Measurements from ENCODE around the gene PTPRO.

PTPRO gene

DNA sequence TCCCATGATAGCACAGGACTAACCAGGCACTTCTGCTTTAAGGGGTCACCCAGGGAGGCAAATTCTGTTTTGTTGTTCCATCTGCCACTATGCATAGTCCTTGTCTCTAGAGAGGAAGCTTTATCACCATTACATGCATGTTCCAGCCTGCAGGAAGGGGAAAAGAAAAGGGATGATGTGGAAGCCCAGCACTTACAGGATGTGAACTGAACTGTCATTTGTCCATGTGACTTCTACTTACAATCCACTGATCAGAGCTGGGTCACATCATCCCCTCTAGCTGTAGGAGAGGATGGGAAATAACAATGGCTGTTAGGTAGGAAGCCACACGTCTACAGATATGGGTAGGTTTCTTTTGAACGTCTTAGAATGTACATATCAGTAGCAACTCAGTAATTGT lies 203.1 kb downstream of the PTPRO start:
- no peak for DNase-seq (ENCODE audit: low read depth, low spot score)

DNA sequence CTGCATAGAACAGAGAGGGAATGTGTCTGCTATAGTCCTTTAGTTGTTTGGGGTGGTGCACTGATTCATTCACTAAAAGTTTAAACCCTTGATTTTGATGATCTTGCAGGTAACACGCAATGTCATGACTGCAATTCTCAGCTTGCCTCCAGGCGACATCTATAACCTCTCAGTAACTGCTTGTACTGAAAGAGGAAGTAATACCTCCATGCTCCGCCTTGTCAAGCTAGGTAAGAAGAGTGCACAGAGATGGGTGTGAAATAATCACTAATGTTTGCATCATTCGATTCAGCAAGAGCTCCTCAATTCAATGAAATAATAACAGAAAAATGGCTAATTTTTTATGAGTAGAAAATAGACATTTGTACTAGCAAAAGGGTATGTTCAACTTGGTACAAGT lies 203.7 kb downstream of the PTPRO start:
- DNase-seq (ENCODE audit: low read depth, low spot score), result no peak

DNA sequence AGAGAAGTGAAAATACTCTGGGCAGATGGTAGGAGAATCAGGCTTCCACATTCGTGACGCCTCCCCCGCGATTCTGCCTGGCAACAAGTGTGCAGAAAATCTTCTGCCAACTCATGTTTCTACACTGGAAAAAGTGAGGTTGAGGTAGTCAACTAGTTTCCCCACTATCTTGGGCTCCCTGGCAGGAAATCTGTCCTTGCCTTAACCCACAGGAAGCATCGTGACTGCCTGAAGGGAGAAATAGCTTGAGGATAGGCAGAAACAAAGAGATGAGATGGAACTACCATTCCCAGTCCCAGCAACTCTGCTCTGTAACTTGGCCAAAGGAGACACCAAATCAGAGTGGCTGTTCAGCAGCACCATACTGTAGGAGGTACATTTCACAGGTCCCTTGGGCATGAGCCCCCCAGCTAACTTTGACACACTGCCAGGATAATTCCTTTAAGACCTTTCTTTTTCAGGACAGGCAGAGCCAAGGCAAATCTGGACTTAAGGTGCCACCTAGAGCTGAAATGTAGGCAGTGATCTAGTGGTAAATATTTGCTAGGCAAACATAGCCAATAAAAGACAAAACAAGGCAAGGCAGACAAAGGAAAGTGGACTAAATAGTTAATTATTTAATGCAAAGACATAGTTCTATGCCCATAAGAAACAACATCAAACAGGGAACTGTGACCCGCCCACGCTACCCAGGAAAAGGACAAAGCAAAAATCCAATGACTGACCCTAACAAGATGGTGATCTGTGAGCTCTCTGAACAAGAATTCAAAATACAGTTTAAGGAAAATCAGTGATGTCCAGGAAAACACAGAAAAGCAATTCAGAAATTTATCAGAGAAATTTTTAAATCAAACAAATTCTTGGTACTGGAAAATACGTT lies 205.1 kb downstream of the PTPRO start:
- no peak for DNase-seq (ENCODE audit: low read depth, low spot score)

- DNase-seq (ENCODE audit: low read depth, low spot score), result no peak
These were observed 206.4 kb downstream of the PTPRO start for GRCh38 chr12:15528666-15529065.

DNA sequence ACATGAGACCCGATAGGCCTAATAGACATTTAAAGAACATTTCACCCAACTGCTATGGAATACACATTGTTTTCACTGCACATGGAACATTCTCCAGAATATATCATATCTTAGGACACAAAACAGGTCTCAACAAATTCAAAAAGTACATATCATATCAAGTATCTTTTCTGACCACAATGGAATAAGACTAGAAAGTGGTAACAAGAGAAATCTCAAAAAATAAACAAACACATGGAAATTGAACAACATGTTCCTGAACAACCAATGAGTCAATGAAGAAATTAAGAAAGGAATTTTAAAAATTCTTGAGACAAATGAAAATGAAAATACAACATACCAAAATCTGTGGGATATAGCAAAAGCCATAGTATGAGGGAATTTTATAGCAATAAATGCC lies 208.1 kb downstream of the PTPRO start:
- DNase-seq (ENCODE audit: low read depth, low spot score), result no peak

DNA sequence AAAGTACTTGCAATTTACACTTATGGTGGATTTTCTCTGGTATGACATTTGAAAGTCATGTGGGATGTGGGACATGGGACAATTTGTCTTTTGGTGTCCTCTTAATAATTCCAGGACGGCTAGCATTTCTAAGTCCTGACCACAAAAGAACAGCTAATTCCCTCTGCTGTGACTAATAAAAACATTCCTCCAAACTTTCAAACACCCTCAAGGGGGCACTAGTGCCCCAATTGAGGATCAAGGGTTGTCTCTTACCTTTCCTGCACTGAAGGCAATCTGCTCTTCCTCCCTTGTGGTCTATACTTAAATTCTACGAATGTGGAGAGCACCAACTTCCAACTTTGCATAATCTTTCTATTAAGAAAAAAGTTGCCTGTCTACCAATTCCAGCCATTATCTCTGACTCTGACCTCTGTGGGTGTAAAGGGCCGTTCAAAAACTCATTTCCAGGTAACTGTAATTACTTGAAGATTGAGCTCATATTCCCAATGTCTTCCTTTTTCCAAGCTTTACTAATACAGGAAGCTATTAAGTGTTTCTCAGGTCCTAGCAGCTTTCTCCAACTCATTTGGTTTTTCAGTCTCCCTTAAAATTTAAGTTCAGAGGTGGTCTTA lies 210.2 kb downstream of the PTPRO start:
- no peak for DNase-seq (ENCODE audit: low read depth, low spot score)

DNA sequence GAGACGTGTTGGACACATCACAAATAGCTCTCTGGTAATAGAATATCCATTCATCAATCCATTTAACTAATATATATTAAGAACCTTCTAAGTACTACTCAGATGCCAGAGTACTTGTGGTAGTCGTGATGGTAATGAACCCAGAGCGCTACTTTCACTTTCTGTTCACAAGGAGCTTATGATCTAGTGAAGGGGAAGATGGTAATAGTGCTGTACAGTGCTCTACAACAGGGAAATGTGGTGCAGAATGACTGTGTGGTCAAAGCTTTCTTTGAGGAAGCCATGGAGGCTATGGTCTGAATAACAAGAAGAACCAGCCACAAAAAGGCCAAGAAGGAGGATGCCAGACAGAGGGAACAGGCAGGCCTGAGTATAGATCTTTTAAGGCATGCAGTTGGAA lies 212.0 kb downstream of the PTPRO start:
- DNase-seq (ENCODE audit: low read depth, low spot score), result no peak

GRCh38 chr12:15534874-15535273 lies 212.6 kb downstream of the PTPRO start:
- DNase-seq (ENCODE audit: low read depth, low spot score), result no peak

DNA sequence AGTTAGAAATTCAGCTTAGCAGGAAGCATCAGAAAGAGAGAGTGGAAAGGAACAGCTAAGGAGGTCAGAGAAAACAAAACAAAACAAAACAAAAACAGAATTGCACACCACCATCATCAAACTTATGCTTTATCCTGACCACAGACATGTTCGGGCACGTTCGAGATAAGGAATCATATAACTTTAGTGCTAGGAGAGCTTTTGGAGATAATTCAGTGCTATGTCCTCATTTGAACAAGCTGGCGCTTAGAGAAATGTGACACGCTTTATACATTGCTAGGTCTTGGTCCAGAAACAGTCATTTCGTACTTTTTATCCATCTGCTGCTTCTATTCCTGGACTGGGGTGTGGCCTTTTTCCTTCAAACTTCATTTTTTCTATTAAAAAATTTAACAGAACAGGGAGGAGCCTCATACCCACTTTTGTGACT lies 213.1 kb downstream of the PTPRO start:
- no peak for DNase-seq (ENCODE audit: low read depth, low spot score)

GRCh38 chr12:15536446-15536845 lies 214.1 kb downstream of the PTPRO start:
- DNase-seq (ENCODE audit: low read depth, low spot score), result no peak

GRCh38 chr12:15538881-15539280 lies 216.6 kb downstream of the PTPRO start:
- no peak for DNase-seq (ENCODE audit: low read depth, low spot score)

- DNase-seq (ENCODE audit: low read depth, low spot score), result no peak
These were observed 217.7 kb downstream of the PTPRO start for GRCh38 chr12:15540005-15540404.

- no peak for DNase-seq (ENCODE audit: low read depth, low spot score)
These were observed 218.2 kb downstream of the PTPRO start for GRCh38 chr12:15540469-15540872.

DNA sequence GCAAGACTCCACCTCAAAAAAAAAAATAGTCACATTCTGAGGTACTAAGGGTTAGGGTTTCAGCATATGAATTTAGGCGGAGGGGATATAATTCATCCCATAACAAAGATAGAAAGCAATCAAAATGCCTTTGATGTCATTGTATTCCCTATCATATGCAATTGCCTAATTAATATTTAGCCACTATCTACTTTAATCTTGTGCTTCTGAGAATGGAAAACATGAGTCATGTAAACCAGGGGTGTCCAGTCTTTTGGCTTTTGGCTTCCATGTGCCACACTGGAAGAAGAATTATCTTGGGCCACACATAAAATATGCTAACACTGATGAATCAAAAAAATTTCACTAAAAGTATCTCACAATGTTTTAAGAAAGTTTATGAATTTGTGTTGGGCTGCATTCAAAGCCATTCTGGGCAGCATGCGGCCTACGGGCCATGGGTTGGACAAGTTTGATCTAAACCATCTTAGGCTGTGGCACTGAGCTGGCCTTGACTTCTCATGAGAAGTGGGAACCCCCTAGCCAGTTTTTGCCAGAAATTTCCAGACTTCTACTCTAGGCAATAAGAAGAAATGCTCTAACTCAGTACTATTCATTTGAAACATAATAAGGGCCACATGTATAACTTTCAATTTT lies 219.8 kb downstream of the PTPRO start:
- DNase-seq (ENCODE audit: low read depth, low spot score), result no peak

GRCh38 chr12:15543347-15543746 lies 221.0 kb downstream of the PTPRO start:
- DNase-seq (ENCODE audit: low read depth, low spot score), result no peak

DNA sequence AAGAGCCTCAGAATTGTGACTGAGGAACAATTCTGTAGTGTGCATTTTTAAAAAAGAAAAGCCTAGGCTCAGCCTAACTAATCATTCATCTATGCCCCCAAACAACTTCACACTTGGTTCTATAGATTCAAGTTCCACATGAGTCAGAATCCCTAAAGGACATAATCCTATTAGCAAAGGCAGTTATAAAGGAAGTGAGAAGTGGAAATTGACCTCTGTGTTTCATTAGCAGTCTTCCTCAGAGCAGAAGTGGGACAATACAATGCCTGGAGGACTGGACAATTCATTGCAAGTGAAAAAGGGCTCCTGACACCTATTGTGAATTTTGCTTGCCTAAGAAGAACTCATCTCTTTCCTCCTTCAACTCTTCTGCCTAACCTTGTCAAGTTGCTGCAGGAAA lies 222.3 kb downstream of the PTPRO start:
- no peak for DNase-seq (ENCODE audit: low read depth, low spot score)

- DNase-seq (ENCODE audit: low read depth, low spot score), result no peak
These were observed 223.0 kb downstream of the PTPRO start for GRCh38 chr12:15545334-15545733.

- DNase-seq (ENCODE audit: low read depth, low spot score), result no peak
These were observed 223.9 kb downstream of the PTPRO start for GRCh38 chr12:15546102-15546701.

DNA sequence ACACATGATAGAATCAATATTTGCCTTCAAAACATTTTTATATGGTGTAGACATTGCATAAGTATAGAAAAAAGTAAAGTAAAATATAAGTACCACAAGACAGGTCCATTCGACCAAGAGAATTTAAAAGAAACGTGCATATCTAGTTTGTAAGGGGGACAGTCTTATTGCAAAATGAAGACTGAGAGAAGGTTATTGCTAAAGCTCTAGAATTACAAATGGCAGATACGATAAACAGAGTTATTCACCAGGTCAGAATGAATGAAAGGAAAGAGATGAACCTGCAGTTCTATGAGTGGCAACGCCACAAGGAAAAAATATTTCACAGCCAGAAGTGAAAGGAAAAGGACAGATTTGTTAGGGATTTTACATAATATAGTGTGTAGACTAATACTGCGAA lies 224.8 kb downstream of the PTPRO start:
- no peak for DNase-seq (ENCODE audit: low read depth, low spot score)

DNA sequence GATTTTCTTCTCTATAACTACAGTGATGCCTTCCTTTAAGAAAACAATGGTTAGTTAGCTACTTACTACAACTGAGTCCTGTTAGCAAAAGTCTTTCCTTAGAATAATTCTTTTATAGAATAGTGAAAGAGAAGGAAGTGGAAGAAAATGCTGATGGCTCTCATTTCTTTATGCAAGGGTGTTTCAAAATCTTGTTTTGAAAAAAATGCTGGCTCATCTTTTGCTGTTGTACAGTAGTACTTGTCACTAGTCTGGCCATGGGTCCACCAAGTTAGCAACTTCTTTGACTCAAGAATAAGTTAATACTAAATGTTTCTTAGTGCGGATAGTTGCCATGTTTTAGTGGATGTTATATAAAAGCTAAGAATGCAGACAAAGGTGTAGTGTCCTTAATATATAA lies 225.4 kb downstream of the PTPRO start:
- DNase-seq (ENCODE audit: low read depth, low spot score), result no peak

DNA sequence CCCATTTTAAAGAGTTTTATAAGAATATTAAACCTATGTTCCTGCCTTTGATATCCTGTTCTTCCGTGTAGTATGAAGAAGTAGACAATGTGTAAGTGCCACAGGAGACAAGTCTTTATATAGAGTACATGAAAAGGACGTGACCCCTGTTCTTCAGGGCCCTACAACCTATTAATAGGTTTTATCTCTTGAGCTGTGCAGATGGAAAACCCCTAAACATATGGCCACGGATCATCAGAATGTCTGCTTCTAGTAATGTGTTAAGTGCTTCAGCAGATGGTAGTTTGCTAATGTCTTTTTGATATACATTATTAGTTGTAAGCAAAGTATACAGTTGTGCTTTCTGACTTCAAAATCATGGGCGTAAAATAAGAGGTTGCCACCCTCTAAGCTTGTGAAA lies 228.5 kb downstream of the PTPRO start:
- DNase-seq (ENCODE audit: low read depth, low spot score), result no peak

GRCh38 chr12:15555446-15555845 lies 233.1 kb downstream of the PTPRO start:
- DNase-seq (ENCODE audit: low read depth, low spot score), result no peak
